Stimulated activated naive CD8-positive, alpha-beta T cell treated with anti-CD3 and anti-CD28 coated beads, Interleukin-15, amount 100 ng/mL, for 72 hours (primary cell): ENCODE measurements around the gene FOCAD.

Experiments used
- ATAC-seq: fragments of 150-1000 bp; cut with Tn5 transposase; 2 replicates; pipeline ENCODE4 v1.10.0; 2021; ENCODE audit warnings: mild to moderate bottlenecking, moderate library complexity
- DNase-seq, 2 donors: peaks; one replicate each; pipeline ENCODE4 v3.0.0; 2021 to 2022
- H3K27ac Mint-ChIP-seq, 2 donors: one replicate each; pipeline ENCODE4 v1.8.0; 2022; ENCODE audit warnings: mild to moderate bottlenecking in 2 of 2, mixed read lengths in 2 of 2, moderate library complexity in 2 of 2
- H3K27me3 Mint-ChIP-seq: one replicate; pipeline ENCODE4 v1.8.0; 2022; ENCODE audit warnings: mixed read lengths
- H3K4me1 Mint-ChIP-seq: one replicate; pipeline ENCODE4 v1.8.0; 2022; ENCODE audit warnings: mild to moderate bottlenecking, mixed read lengths
- H3K4me3 Mint-ChIP-seq, 2 donors: one replicate each; pipeline ENCODE4 v1.8.0; 2022; ENCODE audit warnings: mild to moderate bottlenecking in 2 of 2, mixed read lengths in 2 of 2, moderate library complexity in 1 of 2
- H3K9me3 Mint-ChIP-seq, 2 donors: one replicate each; pipeline ENCODE4 v1.8.0; 2022; ENCODE audit warnings: mixed read lengths in 2 of 2

Gene FOCAD

DNA sequence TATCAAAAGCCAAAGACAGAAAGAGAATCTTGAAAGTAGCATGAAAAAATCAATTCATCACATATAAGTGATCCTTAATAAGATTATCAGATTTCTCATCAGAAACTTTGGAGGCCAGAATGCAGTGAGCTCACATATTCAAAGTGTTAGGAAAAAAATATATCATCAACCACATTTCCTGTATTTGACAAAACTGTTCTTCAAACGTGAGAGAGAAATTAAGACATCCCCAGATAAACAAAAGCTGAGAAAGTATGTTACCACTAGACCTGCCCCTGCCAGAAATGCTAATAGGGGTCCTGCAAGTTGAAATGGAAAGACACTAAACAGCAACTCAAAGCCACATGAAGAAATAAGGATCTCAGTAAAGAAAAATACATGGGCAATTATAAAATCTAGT lies 317.5 kb downstream of the FOCAD start:
- ATAC-seq (peak; percentile 71), DNase-seq (no peak)
- H3K4me3 Mint-ChIP-seq = peak overlapping the region; percentile 3 to 6

DNA sequence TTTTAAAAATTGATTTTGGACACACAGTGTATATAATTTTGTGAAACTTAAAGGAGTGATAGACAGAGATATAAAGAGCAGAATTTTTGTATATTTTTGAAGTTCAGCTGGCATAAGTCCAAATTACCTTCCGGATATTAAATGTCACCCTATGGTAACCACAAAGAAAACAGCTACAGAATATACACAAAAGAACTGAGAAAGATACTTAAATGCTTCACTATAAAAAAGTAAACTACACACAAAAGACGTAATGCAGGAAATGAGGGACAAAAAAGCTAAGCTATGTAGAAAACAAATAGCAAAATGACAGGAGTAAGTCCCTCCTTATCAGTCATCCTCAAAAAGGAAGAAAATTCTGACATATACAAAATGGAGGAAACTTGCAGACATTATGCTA lies 318.0 kb downstream of the FOCAD start:
- Mint-ChIP-seq H3K4me1 (peaks cover 26% of the 10 kb centered on the region), H3K27ac (peak overlapping the region in 1 of 2 donors; percentile 28), H3K4me3 (peak overlapping the region in 1 of 2 donors; percentile 3), H3K9me3 (peaks cover 5 to 7% of the 10 kb centered on the region in 2 donors), H3K27me3 (no peaks in the 10 kb centered on the region)
- no peak for DNase-seq
- no peak for ATAC-seq

More for the DNA sequence above, 317.5 kb downstream of the FOCAD start:
- H3K9me3 Mint-ChIP-seq = peaks cover 5 to 7% of the 10 kb centered on the region in 2 donors
- H3K27me3 Mint-ChIP-seq = no peaks in the 10 kb centered on the region
- peak overlapping the region in 1 of 2 donors; percentile 28 for H3K27ac Mint-ChIP-seq
- H3K4me1 Mint-ChIP-seq = peaks cover 30% of the 10 kb centered on the region

DNA sequence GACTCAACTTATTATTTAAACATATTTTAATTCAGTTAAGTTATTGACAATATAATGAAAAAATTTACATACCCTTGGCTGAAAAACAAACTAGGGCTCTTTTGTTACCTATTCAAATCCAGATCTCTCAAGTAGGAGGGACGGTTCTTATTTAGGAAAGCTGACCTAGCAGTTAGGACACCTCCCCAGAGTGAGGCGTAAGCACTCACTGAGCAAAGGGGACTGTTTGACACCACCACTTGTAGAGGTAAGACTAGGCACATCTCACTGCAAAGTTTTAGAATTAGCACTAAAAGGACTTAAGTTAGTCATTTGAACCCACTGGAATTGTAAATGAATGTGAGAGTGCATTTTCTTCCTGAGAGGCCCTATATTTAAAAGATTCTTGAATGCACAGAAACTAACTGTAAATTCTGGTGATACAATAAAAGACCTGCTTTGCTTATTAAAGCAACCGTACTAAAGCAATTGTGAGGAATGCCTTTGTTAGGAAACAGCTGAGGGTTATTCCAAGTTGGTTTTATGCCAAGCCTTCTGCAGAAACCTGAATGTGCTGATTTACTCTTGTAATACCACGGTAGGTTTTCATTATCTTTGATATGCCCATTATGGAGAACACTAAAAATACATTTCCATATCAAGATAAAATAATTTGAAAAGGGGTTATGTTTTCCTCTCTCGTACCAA lies 331.2 kb downstream of the FOCAD start:
- no peak for ATAC-seq
- Mint-ChIP-seq H3K4me1 (no peaks in the 10 kb centered on the region), H3K27me3 (no peaks in the 10 kb centered on the region), H3K4me3 (no peak overlapping the region), H3K27ac (no peak overlapping the region), H3K9me3 (no peaks in the 10 kb centered on the region)
- no peak for DNase-seq

DNA sequence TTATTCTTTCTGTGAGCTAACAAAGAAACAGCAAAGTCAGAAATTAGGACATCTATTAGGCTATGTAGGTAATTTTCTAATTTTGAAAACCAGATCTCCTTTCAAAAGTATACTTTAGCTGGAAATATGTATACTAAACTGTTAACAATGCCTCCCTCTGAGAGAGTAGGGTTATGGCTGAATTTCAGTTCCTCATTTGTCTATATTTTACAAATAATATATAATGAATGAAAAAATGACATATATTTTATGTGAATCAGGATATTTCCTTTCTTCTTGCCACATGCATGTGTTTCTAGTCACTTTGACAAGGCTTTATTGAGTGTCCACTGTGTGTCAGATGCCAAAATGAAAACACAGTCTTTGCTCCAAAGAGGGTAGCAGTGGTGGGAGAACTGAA lies 331.9 kb downstream of the FOCAD start:
- Mint-ChIP-seq H3K4me3 (no peak overlapping the region), H3K9me3 (no peaks in the 10 kb centered on the region), H3K27me3 (no peaks in the 10 kb centered on the region), H3K27ac (no peak overlapping the region), H3K4me1 (no peaks in the 10 kb centered on the region)
- DNase-seq (no peak), ATAC-seq (no peak)

DNA sequence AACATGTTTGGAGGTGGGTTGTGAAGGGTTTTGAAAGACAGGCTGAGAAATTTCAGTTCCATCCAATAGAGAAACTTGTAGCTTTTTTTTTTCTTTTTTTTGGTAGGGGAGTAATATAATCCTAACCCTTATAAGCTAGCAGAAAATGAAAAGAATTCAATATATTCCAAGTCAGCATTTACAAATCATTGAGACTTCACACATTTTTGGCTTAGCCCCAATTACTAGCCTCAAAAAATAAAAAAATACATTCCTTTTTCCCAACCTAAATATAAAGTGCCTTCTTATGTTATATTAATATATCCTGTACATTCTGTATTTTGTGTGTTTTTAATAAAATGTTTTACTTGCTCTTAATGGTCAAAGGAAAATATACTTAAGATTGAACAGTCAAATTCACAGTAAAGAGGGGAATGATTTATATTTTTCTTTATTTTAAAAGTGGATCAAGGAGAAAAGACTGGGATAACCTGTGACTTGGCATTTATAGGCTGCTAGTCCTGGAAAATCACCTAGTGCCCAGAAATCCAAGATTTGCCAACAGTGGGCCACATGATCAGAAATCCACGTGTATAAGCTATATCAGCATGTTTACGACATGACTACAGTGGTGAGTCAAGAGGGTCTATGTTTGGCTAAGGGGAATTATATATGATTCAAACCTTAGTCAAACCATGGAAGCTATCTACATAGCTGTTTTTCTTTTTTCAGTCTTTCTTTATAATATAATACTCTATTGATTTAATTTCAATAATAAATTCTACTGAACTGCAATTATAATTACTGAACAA lies 332.8 kb downstream of the FOCAD start:
- H3K4me1 Mint-ChIP-seq = no peaks in the 10 kb centered on the region
- DNase-seq (no peak), ATAC-seq (no peak)
- H3K4me3 Mint-ChIP-seq = no peak overlapping the region
- H3K27me3 Mint-ChIP-seq = no peaks in the 10 kb centered on the region
- no peaks in the 10 kb centered on the region for H3K9me3 Mint-ChIP-seq
- no peak overlapping the region for H3K27ac Mint-ChIP-seq

DNA sequence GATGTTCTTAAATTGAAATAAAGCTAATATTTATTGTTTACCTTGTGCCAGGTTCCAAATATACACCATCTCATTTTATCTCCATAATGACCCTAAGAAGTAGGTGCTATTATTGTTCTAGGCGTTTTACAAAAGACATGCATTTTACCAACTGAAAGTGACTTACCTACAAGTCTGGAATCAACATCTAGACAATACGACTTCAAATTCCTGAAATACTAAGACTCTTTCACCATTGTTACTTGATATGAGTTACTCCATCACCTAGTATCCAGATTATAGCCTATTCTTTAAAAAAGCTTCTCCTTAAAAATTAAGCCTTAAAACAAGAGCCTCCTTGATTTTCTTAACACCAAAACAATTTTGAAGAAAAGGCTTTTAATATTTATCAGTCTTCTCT lies 334.1 kb downstream of the FOCAD start:
- no peaks in the 10 kb centered on the region for H3K4me1 Mint-ChIP-seq
- H3K27ac Mint-ChIP-seq = no peak overlapping the region
- DNase-seq (no peak), ATAC-seq (no peak)
- no peaks in the 10 kb centered on the region for H3K27me3 Mint-ChIP-seq
- H3K4me3 Mint-ChIP-seq = no peak overlapping the region
- no peaks in the 10 kb centered on the region for H3K9me3 Mint-ChIP-seq

DNA sequence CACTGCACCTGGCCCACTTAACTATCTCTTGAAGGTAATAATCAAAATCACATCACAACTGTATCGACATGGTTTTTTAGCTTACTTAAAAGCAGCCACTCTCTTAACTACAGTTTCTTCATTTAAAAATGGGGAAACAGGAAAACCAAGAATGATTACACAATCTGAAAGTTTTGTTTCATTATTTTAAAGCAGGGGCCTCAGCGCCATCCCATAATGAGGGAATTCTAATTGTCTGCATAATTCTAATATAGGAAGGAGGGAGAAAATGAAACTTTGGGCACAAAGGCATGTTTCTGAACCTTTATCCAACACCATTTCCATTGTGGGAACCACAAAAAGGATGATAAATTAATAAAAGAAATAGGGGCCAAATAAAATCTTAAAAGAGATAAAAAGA lies 339.8 kb downstream of the FOCAD start:
- no peak overlapping the region for H3K27ac Mint-ChIP-seq
- ATAC-seq (no peak), DNase-seq (no peak)
- no peaks in the 10 kb centered on the region for H3K27me3 Mint-ChIP-seq
- H3K4me3 Mint-ChIP-seq = no peak overlapping the region
- peaks cover 22% of the 10 kb centered on the region for H3K4me1 Mint-ChIP-seq
- H3K9me3 Mint-ChIP-seq = no peaks in the 10 kb centered on the region

DNA sequence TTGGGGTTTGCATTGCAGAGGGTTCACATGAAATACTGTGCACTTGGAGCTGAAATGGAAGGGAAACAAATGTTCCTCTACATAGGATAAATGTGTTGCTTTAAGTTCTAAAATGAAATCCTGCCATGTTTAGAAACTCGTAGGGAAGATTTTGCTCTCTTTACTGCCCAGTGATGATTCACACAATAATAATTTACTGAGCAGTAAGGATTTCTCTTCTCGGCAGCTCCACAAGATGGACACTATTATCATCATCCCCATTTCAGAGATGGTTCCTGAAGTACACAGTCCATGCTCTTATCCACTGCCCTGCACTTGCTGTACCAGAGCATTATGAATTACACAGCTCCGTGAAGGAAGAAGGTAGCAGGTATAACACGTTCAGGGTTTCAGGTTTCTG lies 343.2 kb downstream of the FOCAD start:
- H3K4me3 Mint-ChIP-seq = no peak overlapping the region
- ATAC-seq (no peak), DNase-seq (no peak)
- H3K9me3 Mint-ChIP-seq = no peaks in the 10 kb centered on the region
- peaks cover 28% of the 10 kb centered on the region for H3K4me1 Mint-ChIP-seq
- H3K27me3 Mint-ChIP-seq = no peaks in the 10 kb centered on the region
- no peak overlapping the region for H3K27ac Mint-ChIP-seq

DNA sequence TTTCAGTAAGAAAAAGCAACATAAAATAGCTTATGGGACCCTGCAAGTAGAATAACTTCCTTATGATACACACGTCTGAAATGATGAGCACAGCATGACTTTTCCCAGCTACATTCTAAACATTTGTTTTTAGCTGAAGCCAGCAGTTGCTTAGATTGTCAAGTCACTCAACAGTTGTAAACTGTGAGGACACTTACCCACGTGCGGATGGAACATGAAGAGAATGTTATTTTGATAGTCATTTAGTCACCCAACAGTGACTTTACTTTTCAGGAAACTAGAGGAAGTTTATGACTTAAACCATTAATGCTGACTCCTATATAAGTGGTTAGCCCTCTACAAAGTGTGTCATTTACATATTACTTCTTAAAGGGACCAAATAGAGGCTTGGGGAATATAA lies 344.4 kb downstream of the FOCAD start:
- Mint-ChIP-seq H3K4me3 (no peak overlapping the region), H3K4me1 (peaks cover 38% of the 10 kb centered on the region), H3K27ac (no peak overlapping the region), H3K9me3 (no peaks in the 10 kb centered on the region), H3K27me3 (no peaks in the 10 kb centered on the region)
- DNase-seq = no peak
- no peak for ATAC-seq

DNA sequence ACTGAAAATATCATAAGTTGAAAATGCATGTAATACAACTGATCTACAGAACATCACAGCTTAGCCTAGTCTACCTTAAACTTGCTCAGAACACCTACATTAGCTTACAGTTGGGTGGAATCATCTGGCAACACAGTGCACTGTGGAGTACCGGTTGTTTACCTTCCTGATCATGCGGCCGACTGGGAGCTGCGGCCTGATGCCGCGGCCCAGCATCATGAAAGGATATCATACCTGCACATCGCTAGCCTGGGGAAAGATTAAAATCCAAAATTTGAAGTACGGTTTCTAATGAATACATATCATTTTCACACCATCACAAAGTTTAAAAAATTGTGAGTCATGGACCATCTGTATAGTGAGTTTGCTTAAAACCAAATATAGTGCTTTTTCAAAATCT lies 345.6 kb downstream of the FOCAD start:
- no peak for DNase-seq
- H3K27me3 Mint-ChIP-seq = no peaks in the 10 kb centered on the region
- H3K27ac Mint-ChIP-seq = no peak overlapping the region
- no peak for ATAC-seq
- peaks cover 34% of the 10 kb centered on the region for H3K4me1 Mint-ChIP-seq
- H3K9me3 Mint-ChIP-seq = no peaks in the 10 kb centered on the region
- H3K4me3 Mint-ChIP-seq = no peak overlapping the region

DNA sequence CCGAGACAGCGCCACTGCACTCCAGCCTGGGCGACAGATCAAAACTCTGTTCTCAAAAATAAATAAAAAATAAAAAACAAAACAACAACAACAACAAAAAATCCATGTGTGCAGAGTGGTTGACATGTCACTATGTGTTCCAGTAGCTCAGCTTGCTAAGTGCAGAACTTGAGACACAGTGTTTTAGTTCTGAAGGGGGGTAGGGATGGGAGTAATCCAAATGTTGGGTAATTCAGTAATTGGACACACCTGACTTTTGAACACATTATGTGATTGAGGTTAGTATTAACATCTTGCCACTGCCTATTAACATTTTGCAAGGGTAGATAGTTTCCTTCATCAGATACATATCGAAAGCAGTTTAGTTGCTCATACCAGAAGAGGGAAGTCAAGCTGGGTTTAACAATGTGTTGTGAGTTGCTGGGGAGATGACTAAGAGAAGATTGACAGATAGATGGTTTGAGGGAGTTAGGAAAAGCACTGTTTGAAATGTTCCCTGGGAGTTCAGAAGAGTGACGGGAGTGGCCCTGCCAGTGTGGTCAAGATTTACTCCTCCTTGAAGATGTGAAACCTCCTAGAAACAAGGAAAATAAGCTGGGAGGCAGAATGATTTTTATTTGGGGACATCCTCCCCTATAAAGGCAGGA lies 346.5 kb downstream of the FOCAD start:
- Mint-ChIP-seq H3K4me3 (no peak overlapping the region), H3K27ac (no peak overlapping the region), H3K4me1 (peaks cover 34% of the 10 kb centered on the region), H3K9me3 (no peaks in the 10 kb centered on the region), H3K27me3 (no peaks in the 10 kb centered on the region)
- DNase-seq (peak; percentile 30 to 39), ATAC-seq (peak; percentile 84)

DNA sequence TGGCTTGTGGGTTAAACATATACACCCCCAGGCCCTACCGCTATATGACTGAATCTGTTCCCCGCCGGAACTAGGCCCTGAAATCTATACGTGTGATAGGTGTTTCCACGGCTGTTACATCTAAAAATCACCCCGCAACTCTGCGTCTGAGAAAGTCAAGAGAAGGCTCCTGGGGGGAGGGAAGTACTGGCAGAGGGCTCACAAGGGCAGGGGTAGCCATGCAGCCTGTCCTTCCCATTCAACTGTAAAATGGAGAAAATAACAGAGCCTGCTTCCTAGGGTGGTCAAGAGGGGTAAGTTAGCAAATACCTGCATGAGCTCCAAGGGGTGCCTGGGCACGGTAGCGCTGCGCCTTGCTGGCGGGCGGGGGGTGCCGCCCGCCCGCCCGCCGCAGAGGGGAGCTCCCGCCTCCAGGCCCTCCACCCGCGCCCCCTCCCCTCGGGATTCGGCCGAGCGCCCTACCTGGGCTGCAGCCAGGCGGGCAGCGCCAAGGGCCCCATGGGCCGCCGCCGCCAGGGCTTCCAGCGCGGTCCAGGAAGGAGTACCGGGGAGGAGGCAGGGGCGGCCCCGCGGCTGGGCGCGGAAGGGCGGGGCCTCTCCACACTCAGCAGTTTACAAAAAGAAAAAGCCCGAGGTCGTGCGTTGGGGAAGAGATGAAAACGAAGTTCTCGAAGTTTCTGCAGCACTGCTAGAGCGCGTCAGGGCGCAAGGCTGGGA lies 347.2 kb downstream of the FOCAD start, which contains the start of gene HACD4:
Gene HACD4, minus strand, starts transcription at position 550 of the 717 bp plus-strand sequence. Its CDS starts 50 bp downstream, at position 500.
- Mint-ChIP-seq H3K4me1 (peaks cover 27% of the 10 kb centered on the region), H3K27ac (peak within 1 kb of the TSS; percentile 28 to 75), H3K9me3 (no peaks in the 10 kb centered on the region), H3K27me3 (no peaks in the 10 kb centered on the region), H3K4me3 (no peak within 1 kb of the TSS)
- peak; percentile 68 to 70 for DNase-seq
- ATAC-seq = peak; percentile 85

DNA sequence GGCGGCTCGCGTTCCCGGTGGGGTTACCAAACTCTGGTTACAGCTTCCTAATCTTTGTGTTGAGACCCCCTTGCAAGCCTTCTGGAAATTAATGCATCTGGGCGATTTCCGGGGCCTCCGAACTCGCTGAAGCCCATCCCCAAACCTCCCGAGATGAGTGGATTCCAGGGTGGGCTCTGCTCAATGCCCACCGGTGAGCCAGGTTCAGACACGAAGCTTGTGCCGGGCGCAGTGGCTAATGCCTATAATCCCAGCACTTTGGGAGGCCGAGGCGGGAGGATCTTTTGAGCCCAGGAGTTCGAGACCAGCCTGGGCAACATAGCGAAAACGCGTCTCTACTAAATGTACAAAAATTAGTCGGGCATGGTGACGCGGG lies 347.7 kb downstream of the FOCAD start:
- DNase-seq (no peak), ATAC-seq (no peak)
- H3K4me1 Mint-ChIP-seq = peaks cover 23% of the 10 kb centered on the region
- H3K27ac Mint-ChIP-seq = peak overlapping the region; percentile 28 to 75
- H3K4me3 Mint-ChIP-seq = no peak overlapping the region
- no peaks in the 10 kb centered on the region for H3K9me3 Mint-ChIP-seq
- no peaks in the 10 kb centered on the region for H3K27me3 Mint-ChIP-seq

DNA sequence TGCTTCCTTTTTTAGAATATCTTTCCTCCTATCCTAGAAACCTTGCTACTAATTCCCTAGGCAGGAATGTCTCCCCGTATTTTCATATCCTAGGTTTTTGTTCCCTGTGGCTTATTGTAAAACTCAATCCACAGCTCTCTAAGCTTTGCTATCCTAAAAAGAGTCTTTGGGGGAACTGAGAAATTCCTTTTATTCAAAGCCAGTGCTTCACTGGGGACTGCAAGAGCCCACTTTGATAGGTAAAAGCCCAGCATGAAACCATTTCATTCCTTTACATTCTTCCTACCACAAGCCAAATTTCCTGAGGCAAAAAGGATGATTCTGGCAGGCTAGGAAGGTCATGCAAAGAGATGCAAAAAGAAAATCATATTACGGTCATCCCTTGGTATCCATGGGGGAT lies 353.2 kb downstream of the FOCAD start:
- ATAC-seq (no peak), DNase-seq (no peak)
- Mint-ChIP-seq H3K9me3 (no peaks in the 10 kb centered on the region), H3K27me3 (no peaks in the 10 kb centered on the region), H3K4me3 (no peak overlapping the region), H3K27ac (no peak overlapping the region), H3K4me1 (peaks cover 17% of the 10 kb centered on the region)

DNA sequence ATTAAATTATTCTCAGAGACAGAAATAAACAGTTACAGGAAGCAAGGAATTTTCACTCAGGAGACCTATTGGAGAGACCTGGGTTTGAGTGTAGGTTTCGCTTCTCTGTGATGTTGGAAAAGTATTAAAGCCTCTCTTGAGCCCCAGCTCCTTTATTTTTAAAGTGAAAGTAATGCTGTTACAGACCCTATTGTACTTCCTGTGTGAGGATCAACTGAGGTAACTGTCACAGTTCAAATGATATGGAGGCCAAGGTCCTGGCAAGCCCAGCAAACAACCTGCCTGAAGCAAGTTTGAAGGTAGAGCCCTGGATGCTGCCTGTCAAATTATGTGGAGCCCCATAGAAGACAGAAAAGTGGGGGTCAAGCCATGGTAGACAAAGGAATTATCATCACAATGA lies 355.2 kb downstream of the FOCAD start:
- peak overlapping the region in 1 of 2 donors; percentile 0 for H3K4me3 Mint-ChIP-seq
- H3K27ac Mint-ChIP-seq = peak overlapping the region; percentile 27 to 94
- no peak for ATAC-seq
- no peaks in the 10 kb centered on the region for H3K27me3 Mint-ChIP-seq
- peaks cover 7% of the 10 kb centered on the region for H3K4me1 Mint-ChIP-seq
- no peaks in the 10 kb centered on the region for H3K9me3 Mint-ChIP-seq
- DNase-seq = no peak
